ENCODE data around the gene PGAP6. TPM values are rescaled to one million over a fixed set of nuclear protein-coding genes. Genes with fewer than 3 reads are reported as not detected.

PGAP6 gene
- total RNA-seq, 2 donors from 2014 or later, result 104 to 115 TPM

DNA sequence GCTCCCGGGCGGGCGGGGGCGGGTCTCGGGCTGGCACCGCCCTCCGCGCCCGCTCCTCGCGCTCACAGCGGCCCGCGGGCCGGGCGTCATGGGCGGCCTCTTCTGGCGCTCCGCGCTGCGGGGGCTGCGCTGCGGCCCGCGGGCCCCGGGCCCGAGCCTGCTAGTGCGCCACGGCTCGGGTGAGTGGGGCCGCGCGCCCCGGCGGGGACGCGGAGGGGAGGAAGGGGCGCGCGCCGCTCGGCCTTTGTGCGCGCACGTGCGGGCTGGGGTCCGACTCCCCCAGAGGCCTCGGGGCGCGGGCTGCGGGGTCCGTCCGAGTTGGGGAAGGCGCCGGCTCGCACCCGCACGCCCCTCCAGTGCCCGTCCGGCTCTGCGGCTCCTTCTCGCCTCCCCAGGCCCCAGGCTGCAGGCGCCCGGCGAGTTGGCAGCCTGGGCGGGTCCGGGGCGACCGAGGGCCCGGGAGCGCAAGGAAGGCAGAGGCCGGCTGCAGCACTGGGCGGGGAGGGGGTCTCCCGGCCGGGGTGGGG is 15.4 kb upstream of the PGAP6 start, which contains the start of gene NME4:
Gene NME4 (plus strand): TSS at position 65 of the 527 bp plus-strand sequence. CDS start 24 bp downstream, at position 89.
- Histone ChIP-seq H3K27ac (ENCODE audit: low read depth, low read length) (peak within 1 kb of the TSS; percentile 77), H3K4me3 (ENCODE audit: low read length) (peak within 1 kb of the TSS; percentile 74), H3K4me1 (ENCODE audit: control insufficient read depth, insufficient read depth, low read length) (peaks cover 3% of the 10 kb centered on the region), H3K9me3 (ENCODE audit: control insufficient read depth, low read length) (peaks cover 2% of the 10 kb centered on the region), H3K27me3 (ENCODE audit: control insufficient read depth, insufficient read depth, low read length, poor library complexity, severe bottlenecking) (no peaks in the 10 kb centered on the region), H3K36me3 (ENCODE audit: control insufficient read depth, insufficient read depth, low read length) (no peaks in the 10 kb centered on the region), H3K9ac (ENCODE audit: extremely low read depth, low read length, poor library complexity, severe bottlenecking) (peak within 1 kb of the TSS; percentile 68)
- peak within 1 kb of the TSS; percentile 96 for H3K27ac Mint-ChIP-seq
- TF ChIP-seq, protein P1, sequence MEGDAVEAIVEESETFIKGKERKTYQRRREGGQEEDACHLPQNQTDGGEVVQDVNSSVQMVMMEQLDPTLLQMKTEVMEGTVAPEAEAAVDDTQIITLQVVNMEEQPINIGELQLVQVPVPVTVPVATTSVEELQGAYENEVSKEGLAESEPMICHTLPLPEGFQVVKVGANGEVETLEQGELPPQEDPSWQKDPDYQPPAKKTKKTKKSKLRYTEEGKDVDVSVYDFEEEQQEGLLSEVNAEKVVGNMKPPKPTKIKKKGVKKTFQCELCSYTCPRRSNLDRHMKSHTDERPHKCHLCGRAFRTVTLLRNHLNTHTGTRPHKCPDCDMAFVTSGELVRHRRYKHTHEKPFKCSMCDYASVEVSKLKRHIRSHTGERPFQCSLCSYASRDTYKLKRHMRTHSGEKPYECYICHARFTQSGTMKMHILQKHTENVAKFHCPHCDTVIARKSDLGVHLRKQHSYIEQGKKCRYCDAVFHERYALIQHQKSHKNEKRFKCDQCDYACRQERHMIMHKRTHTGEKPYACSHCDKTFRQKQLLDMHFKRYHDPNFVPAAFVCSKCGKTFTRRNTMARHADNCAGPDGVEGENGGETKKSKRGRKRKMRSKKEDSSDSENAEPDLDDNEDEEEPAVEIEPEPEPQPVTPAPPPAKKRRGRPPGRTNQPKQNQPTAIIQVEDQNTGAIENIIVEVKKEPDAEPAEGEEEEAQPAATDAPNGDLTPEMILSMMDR (conservative IDR thresholded peaks at IDR 0.05), result no peak
- no peaks in the 10 kb centered on the region for H3K27me3 Mint-ChIP-seq (ENCODE audit: insufficient read depth)
- peak; percentile 85 for DNase-seq
- H3K4me1 Mint-ChIP-seq, result peaks cover 12% of the 10 kb centered on the region
- WGBS, 2 experiments (ENCODE audit: insufficient coverage in 1 of 2, insufficient read length in 1 of 2), result 2% methylated on average over 63 of the region's 75 CpGs; no CpG with 5 or more reads in 1 of the 2 experiments
- peak within 1 kb of the TSS; percentile 71 for H3K4me3 Mint-ChIP-seq
- H3K36me3 Mint-ChIP-seq (ENCODE audit: low read depth), result peaks cover 9% of the 10 kb centered on the region
- peaks cover 8% of the 10 kb centered on the region for H3K9me3 Mint-ChIP-seq

DNA sequence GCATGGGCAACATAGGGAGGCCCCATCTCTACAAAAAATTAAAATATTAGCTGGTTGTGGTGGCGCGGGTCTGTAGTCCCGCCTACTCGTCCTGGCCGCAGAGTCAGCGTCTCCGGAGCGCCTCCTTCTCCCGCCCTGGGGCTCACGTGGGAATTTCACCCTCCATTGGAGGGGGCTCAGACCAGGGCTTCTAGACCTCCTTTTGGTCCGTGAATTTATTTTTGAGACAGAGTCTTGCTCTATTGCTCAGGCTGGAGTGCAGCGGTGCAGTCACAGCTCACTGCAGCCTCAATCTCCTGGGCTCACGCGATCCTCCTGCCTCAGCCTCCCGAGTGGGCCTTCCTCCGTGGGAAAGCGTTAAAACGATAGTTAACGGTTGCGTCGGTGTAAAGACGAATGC is 14.8 kb upstream of the PGAP6 start:
- Mint-ChIP-seq H3K27me3 (ENCODE audit: insufficient read depth) (no peaks in the 10 kb centered on the region), H3K4me3 (peak overlapping the region; percentile 71), H3K9me3 (peaks cover 13% of the 10 kb centered on the region), H3K4me1 (peaks cover 12% of the 10 kb centered on the region), H3K27ac (peak overlapping the region; percentile 96), H3K36me3 (ENCODE audit: low read depth) (peaks cover 15% of the 10 kb centered on the region)
- Histone ChIP-seq H3K9me3 (ENCODE audit: control insufficient read depth, low read length) (peaks cover 5% of the 10 kb centered on the region), H3K4me1 (ENCODE audit: control insufficient read depth, insufficient read depth, low read length) (peaks cover 3% of the 10 kb centered on the region), H3K27ac (ENCODE audit: low read depth, low read length) (no peak overlapping the region), H3K9ac (ENCODE audit: extremely low read depth, low read length, poor library complexity, severe bottlenecking) (peak overlapping the region; percentile 59), H3K27me3 (ENCODE audit: control insufficient read depth, insufficient read depth, low read length, poor library complexity, severe bottlenecking) (no peaks in the 10 kb centered on the region), H3K4me3 (ENCODE audit: low read length) (peak overlapping the region; percentile 74), H3K36me3 (ENCODE audit: control insufficient read depth, insufficient read depth, low read length) (no peaks in the 10 kb centered on the region)
- peak; percentile 83 for DNase-seq
- TF ChIP-seq, protein P1 (conservative IDR thresholded peaks at IDR 0.05), result no peak
- WGBS, 2 experiments (ENCODE audit: insufficient coverage in 1 of 2, insufficient read length in 1 of 2), result 8 to 22% methylated on average over 18 to 22 of the region's 22 CpGs

DNA sequence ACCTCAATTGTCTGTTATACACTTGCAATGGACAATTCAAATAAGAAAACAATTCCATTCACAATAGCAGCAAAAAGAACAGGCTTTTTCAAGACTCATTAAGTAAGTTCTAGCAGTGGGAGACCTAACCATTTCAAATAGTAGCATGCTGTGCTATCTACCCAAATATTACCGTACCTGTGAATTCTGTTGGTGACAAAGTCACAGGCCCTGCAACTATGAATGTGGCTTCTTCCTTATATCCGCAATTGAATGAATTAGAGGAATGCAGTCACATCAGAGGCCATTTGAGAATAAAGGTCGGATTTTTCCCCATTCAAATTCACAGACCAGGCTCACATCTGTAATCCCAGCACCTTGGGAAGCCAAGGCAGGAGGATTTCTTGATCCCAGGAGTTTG is 14.4 kb upstream of the PGAP6 start:
- no peak overlapping the region for H3K9ac ChIP-seq (ENCODE audit: extremely low read depth, low read length, poor library complexity, severe bottlenecking)
- H3K36me3 ChIP-seq (ENCODE audit: control insufficient read depth, insufficient read depth, low read length), result no peaks in the 10 kb centered on the region
- Mint-ChIP-seq H3K27ac (peak overlapping the region; percentile 96), H3K27me3 (ENCODE audit: insufficient read depth) (no peaks in the 10 kb centered on the region), H3K4me3 (peak overlapping the region; percentile 71), H3K4me1 (peaks cover 12% of the 10 kb centered on the region), H3K36me3 (ENCODE audit: low read depth) (peaks cover 15% of the 10 kb centered on the region), H3K9me3 (peaks cover 13% of the 10 kb centered on the region)
- 34 to 57% methylated on average over 3 of the region's 3 CpGs for WGBS, 2 experiments (ENCODE audit: insufficient coverage in 1 of 2, insufficient read length in 1 of 2)
- no peak for DNase-seq
- H3K9me3 ChIP-seq (ENCODE audit: control insufficient read depth, low read length), result peaks cover 5% of the 10 kb centered on the region
- TF ChIP-seq, protein P1 (conservative IDR thresholded peaks at IDR 0.05), result no peak
- no peaks in the 10 kb centered on the region for H3K27me3 ChIP-seq (ENCODE audit: control insufficient read depth, insufficient read depth, low read length, poor library complexity, severe bottlenecking)
- peaks cover 3% of the 10 kb centered on the region for H3K4me1 ChIP-seq (ENCODE audit: control insufficient read depth, insufficient read depth, low read length)
- peak overlapping the region; percentile 74 for H3K4me3 ChIP-seq (ENCODE audit: low read length)
- no peak overlapping the region for H3K27ac ChIP-seq (ENCODE audit: low read depth, low read length)

Data from endodermal cell (in vitro differentiated cells).